Renal pelvis (tissue), 12 donors: ENCODE measurements around the gene SPATA13. TPM values are rescaled to one million over a fixed set of nuclear protein-coding genes. Genes with fewer than 3 reads are reported as not detected.
"Not testable (repeated sequence)": the region's sequence is repeated elsewhere in the genome, so short reads cannot be mapped to it uniquely, and the experiment has no call there.

Source experiments
- DNase-seq: peaks from one replicate; pipeline ENCODE4 v3.0.0-alpha.2; 2013
- long read RNA-seq, 16 experiments: transcript quantifications; one replicate each; lab custom pipeline, GENCODE V29; 2026
- polyA plus RNA-seq, 3 donors: library from polyadenylated mRNA; unstranded; fragments of 120-200 nt; gene quantifications; one replicate each; pipeline ENCODE4 v1.2.1, GENCODE V29; 2013; ENCODE audit not compliant: insufficient read length in 3 of 3

The SPATA13 gene
- polyA plus RNA-seq = 10 to 100 TPM; 45.7 to 66.8 (median 65.9) TPM
- long read RNA-seq, donor 1, full-length matches to known transcripts = 6 of 6 reads
- long read RNA-seq, donor 1, partial matches to known transcripts = 0 of 6 reads
- long read RNA-seq, donor 1, other reads (novel, unspliced or antisense) = 0 of 6 reads
- long read RNA-seq, donor 2, full-length matches to known transcripts = 5 of 5 reads
- long read RNA-seq, donor 2, partial matches to known transcripts = 0 of 5 reads
- long read RNA-seq, donor 2, other reads (novel, unspliced or antisense) = 0 of 5 reads
- long read RNA-seq, donor 3, full-length matches to known transcripts = 5 of 5 reads
- long read RNA-seq, donor 3, partial matches to known transcripts = 0 of 5 reads
- long read RNA-seq, donor 3, other reads (novel, unspliced or antisense) = 0 of 5 reads
- long read RNA-seq, donor 4, full-length matches to known transcripts = 2 of 2 reads
- long read RNA-seq, donor 4, partial matches to known transcripts = 0 of 2 reads
- long read RNA-seq, donor 4, other reads (novel, unspliced or antisense) = 0 of 2 reads
- long read RNA-seq, donor 5, full-length matches to known transcripts = 7 of 7 reads
- long read RNA-seq, donor 5, partial matches to known transcripts = 0 of 7 reads
- long read RNA-seq, donor 5, other reads (novel, unspliced or antisense) = 0 of 7 reads
- long read RNA-seq, donor 6, full-length matches to known transcripts = 11 of 11 reads
- long read RNA-seq, donor 6, partial matches to known transcripts = 0 of 11 reads
- long read RNA-seq, donor 6, other reads (novel, unspliced or antisense) = 0 of 11 reads
- long read RNA-seq, donor 7, full-length matches to known transcripts = 7 of 12 reads
- long read RNA-seq, donor 7, partial matches to known transcripts = 5 of 12 reads
- long read RNA-seq, donor 7, other reads (novel, unspliced or antisense) = 0 of 12 reads
- long read RNA-seq, donor 8 = 0 reads
- long read RNA-seq, donor 9, full-length matches to known transcripts = 6 of 24 reads
- long read RNA-seq, donor 9, partial matches to known transcripts = 18 of 24 reads
- long read RNA-seq, donor 9, other reads (novel, unspliced or antisense) = 0 of 24 reads
- long read RNA-seq, donor 10, full-length matches to known transcripts = 7 of 16 reads
- long read RNA-seq, donor 10, partial matches to known transcripts = 9 of 16 reads
- long read RNA-seq, donor 10, other reads (novel, unspliced or antisense) = 0 of 16 reads
- long read RNA-seq, donor 11, partial matches to known transcripts = 0 of 4 reads
- long read RNA-seq, donor 11, other reads (novel, unspliced or antisense) = 0 of 4 reads
- long read RNA-seq, donor 12, full-length matches to known transcripts = 10 of 10 reads
- long read RNA-seq, donor 12, partial matches to known transcripts = 0 of 10 reads
- long read RNA-seq, donor 12, other reads (novel, unspliced or antisense) = 0 of 10 reads
- long read RNA-seq, donor 13, transcript SPATA13-209 (2 exons, 2,191 nt) = major isoform, 7 of 9 reads
- long read RNA-seq, donor 13, partial matches to known transcripts = 0 of 9 reads
- long read RNA-seq, donor 13, other reads (novel, unspliced or antisense) = 0 of 9 reads
- long read RNA-seq, donor 14 = 0 reads
- long read RNA-seq, donor 15, full-length matches to known transcripts = 9 of 15 reads
- long read RNA-seq, donor 15, partial matches to known transcripts = 6 of 15 reads
- long read RNA-seq, donor 15, other reads (novel, unspliced or antisense) = 0 of 15 reads
- long read RNA-seq, donor 16, full-length matches to known transcripts = 6 of 11 reads
- long read RNA-seq, donor 16, partial matches to known transcripts = 5 of 11 reads
- long read RNA-seq, donor 16, other reads (novel, unspliced or antisense) = 0 of 11 reads

DNA sequence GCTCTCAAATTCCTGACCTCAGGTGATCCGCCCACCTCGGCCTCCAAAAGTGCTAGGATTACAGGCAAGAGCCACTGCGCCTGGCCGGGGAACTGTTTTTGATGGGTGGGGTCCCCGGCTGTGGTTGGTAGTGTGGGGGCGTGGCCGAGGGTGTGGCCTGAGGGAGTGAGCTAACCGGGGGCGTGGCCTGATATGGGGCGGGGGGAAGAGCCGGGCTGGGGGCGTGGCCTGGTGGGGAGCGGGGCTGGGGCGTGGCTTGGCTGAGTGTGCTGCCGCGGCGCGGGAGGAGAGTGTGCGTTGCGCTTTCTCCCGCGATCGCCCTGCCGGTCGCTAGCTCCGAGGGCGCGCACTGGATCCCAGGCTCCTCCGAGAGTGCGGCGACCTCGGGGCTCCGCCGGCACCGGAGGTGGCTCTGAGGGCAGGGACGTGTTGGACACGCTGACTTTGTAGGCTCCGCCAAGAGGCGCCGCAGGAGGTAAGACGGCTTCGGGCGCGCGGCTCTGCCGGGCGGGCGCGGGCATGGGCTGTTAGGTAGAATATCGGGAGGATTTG is at the start of gene SPATA13:
TSS of gene SPATA13 (plus strand) at position 263 of the 552 bp plus-strand sequence. CDS start 62,210 bp downstream, outside the sequence.
- DNase-seq = peak; percentile 92

DNA sequence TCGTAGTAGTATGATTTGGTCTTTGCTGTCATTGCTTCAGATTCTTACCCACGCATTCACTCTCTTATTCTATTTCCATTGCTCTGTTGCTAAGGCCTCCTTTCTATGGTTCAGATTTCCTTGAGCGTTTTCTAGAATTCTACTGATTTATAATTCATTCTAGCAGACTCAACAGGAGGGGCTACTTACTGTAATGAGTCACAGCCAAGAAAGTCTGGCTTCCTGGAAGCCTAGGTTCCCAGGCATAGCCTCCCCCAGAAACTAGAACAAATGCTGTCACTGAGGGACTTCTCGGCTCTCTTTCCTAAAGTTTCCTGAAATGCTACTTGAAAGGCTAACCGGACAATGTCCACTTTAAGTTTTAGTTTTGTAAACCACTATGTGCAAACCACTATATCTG is 47.7 kb upstream of the SPATA13 start:
- DNase-seq = no peak

DNA sequence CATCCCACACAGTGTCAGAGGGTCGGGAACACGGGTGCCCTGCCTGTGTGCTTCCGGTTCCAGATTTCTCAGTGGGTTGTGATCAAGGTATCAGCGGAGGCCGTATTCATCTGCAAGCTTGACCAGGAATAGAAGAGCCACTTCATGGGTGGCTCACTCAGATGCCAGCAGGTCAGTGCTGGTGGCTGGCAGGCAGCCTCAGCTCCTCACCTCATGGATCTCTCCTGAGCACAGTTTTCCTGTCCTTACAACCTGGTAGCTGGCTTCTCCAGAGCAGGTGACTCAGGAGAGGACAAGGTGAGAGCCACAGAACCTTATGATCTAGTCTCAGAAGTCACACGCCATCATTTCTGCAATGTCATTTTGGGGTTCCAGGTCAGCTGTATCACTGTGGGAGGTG is 44.8 kb upstream of the SPATA13 start:
- no peak for DNase-seq

DNA sequence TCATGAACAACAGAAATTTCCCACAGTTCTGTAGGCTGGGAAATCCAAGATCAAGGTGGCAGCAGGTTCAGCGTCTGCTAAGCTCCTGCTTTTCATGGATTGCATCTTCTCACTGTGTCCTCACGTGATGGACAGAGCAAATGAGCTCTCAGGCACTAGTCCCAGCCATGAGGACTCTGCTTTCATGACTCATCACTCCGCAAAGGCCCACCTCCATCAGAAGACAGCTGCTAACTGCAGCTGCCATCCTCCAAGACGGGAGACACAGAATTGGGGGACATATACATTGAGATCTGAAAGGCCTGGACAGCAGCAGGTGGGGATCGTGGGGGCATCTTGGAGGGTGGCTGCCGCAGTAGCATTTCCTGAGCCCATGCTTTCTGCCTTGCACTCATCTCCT is 44.4 kb upstream of the SPATA13 start:
- no peak for DNase-seq

DNA sequence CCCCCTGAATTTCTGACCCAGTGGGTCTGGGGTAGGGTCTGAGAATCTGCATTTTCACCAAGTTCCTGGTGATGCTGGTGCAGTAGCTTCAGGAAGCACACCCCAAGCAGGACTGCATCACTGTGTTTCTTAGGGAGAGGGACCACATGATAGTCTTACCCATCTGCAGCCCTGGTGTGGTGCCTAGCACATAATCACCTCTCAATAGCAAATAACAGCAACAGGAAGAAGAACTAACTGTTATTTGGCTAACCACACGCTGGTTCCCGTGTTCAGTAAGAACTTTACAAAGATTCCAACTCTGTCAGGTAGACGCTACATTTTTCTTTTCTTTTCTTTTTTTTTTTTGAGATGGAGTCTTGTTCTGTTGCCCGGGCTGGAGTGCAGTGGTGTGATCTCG is 41.9 kb upstream of the SPATA13 start:
- no peak for DNase-seq

DNA sequence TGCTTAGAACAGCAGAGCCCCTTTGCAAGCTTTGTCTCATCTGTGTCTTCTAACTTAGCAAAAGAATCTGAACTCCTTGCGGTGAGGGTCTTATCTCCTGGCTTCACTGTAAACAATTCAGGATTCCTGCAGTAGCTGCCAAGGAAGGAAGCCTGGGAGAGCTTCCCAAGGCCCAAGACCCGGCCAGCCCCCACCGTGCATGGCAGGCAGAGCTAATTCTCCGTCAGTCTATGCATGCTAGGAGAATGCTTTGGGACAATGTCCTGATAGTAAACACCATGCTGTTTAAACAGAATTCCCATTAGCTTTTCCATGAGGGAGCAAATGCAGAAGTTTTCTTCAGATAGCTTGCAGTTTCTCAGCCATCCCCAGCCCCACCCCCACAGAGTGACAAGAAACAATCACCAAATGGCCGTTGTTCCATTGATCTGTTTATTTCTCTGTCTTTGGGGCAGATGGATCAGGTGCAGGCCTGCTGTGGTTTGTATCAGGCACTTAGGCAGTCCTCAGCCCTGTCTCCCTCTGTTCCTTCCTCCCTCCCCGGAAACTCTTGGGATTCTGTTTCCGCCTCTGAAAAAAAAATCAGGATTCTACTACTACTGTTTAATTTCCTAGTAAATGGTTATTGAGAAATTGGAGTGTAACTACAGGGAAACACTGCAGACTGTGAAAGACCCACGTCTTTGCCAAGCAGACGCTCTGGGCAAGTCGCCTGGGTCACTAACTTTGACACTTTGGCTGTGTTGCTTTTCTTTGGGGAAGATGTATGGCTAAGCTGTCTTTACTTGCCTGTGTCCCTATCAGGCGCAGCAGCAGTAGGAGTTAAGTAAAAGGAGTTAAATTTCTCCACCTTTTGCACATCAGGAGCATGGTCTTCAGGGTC is 40.7 kb upstream of the SPATA13 start:
- DNase-seq = no peak

DNA sequence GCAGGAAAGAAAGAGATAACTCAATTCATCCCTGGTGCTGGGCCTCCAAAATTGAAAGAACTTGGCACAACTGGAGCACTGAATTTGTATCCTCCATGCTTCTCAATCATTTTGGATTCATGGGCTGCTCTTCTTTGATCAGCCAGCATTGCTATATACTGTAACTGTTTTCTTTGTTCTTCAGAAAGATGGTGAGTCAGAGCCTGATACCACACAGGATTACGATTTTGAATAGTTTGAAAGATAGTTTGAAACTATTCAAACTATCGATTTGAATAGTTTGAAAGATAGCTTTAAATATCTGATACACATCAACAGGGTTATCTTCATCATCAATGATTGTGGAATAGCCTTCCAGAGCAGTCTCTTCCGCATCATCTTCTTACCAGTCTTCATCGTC is 38.5 kb upstream of the SPATA13 start:
- not testable (repeated sequence) for DNase-seq

DNA sequence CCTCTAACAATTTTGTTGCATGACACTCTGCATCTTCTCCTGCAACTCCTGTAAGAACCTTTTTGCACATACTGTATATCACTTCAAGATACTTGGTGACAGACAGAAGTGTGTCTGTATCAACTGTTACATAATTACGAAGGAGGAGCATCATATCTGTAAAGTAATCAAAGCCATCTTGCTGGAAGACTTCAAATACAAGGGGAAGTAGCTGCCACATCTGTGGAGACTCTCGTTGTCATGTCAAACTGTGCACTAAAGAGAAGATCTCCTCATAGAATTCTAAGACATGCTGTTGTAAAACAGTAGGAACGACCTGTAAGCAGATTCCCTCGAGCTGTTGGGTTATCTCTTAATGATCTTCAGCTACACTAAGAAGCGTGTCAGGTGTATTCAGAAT is 38.0 kb upstream of the SPATA13 start:
- DNase-seq = no peak

DNA sequence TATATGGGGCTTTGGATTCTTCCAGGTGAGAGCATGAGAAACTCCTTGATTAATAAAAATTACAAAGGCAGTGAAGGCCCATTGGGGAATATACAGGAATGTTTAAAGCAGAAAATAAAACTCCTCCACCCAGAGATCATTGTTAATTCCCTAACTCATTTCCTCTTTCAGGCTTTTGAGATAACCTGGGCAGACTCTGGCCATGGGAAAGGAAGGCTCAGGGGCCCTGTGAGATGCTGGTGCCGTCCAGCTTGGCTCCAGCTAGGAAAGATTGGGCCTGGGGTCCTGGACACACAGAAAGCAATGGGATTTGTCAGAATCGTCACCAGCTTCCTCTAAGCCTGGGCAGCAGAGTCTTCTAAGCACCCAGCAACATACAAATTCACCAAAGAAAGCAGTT is 36.8 kb upstream of the SPATA13 start:
- DNase-seq = no peak

DNA sequence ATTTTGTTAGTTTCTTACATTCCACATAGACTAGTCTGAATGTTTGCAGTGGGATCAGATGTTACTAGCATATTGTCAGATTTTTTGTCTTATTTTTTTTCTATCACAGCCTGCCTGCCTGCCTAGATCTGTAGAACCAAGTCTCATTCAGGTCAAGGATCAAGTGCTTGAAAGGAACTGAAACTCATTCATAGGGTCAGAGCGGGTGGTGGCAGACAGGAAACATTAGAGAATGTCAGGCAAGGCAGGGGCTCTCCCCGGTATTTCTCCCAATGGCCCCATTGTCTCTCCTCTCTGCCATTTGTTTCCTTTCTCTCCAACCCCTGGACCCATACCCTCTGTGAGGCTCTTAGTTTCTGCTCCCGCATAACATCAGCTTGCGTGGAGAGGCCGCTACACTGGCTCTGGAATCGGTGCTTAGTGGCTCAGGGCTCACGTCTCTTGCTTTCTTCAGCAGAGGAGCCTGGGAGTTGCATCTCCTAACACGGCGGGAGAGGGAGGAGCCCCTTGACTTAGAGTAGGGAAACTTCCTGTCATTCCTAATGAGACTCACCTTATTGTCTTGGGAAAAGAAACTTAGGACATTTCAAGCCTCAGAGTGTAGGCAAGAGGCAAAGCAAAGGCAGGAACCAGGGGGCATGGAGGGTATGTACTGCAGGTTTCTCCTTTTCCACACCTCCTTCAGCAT is 35.6 kb upstream of the SPATA13 start:
- no peak for DNase-seq

DNA sequence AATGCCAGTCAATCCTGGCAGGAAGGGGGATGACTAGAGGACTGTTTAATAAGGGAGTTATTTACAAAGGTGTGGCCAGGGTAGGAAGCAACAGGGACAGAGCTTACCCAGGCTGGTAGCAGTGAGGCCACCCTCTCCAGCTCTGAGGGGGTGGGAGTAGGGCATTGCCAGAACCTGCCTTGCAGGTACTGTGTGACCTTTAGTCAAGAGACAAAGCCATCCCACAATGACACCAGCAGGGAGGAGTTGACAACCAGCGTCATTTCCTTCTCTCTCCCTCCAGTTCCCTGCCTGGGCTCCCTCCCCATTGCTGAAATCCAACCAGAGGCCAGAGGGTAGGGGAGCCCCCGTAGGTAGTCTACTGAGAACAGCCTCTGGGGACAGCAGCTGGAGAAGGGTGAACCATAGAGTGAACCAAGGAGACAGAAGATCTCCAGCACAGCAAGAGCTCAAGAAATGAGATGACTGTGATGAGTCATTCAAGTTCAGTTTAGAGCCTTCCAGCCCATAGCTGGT is 33.3 kb upstream of the SPATA13 start:
- no peak for DNase-seq

DNA sequence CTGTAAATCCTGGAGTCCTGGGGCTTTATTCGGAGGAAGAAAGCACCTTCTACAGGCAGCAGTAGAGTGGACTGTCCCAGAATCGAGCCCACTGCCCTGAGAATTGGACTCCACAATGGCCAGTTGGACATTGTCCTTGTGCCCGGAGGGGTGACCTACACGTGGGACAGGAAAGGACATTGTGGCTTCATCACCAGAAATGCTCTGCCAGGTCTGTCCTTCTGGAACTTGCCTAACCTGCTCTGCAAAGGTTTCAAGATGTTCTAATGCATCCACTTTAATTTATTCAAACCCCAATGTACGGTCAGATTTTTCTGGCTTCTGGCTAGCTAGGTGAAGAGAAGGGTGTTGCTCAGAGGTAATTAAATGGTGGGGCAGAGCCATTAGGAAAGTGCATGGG is 32.4 kb upstream of the SPATA13 start:
- no peak for DNase-seq

DNA sequence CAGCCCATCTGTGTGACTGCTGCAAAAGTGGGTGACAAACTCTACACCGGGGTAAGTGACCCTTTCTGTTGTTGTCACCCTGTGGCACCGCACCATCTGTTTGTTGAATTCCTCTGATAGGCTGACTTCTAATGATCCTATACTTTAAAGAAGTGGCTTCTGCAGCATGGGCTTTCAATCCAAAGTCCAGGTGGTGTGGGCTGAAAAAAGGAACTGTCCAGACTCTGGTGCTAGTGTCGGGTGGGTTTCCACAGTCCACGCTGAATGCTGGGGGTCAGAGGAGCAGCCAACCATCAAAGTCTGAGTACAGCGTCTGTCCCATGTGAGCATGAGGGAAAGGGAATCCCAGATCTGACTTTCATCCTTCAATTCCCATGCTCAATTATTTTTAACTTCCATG is 31.6 kb upstream of the SPATA13 start:
- no peak for DNase-seq

DNA sequence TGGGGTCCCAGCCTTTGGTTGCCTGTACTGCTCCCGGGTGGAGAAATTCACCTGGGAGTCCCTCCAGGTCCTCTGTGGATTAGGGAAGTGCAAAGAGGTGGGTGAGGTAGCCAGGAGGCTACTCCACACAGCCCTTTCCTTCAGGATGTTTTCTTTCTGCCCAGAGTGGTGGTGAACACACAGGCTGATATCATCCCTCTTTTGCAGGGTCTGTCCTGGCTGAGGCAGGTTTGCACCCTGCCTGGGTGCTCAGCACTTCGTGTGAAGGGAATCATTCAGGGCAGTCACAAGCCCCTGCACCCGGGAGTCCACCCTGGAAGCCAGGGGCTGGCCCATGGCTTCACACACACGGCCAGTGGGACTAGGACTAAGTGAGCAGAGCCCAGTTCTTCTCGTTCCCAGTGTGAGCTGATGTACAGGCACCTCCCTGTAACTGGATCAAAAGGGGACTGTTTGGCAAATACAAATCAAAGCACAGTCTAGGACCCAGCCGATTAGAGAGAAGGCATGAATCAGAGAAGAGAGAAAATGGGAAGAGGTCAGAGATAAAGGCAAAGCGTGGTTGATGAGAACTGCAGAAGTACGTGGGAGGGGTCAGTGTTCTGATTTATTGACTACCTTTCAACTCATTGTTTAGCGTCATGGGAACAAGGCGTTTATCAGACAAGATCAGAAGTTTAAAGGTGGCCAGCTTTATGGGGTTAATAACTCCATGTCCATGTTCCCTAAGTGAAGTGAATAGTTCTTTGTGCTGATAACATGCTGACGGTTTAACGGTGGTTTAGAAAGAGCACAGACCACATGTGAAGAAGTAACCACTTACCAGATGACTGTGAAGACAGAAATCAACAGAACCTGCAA is 30.4 kb upstream of the SPATA13 start:
- DNase-seq = peak; percentile 20

DNA sequence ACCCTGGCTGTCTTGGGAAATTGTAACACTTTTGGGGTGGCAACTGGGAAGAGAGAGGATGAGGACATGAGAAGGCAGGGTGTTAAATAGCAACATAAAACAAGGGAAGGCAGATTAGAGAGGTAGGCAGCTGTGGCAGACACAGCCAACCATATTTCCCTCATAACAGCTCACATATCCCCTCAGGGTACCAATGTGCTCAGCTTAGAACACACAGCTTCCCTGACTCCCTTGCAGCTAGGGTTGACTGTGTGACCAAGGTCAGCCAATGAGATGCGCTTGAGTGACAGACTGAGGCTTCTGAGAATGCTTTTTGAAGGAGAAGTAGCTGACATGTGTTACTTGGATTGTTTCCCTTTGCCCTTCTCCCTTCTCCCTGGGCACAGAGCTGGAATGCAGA is 28.8 kb upstream of the SPATA13 start:
- no peak for DNase-seq

DNA sequence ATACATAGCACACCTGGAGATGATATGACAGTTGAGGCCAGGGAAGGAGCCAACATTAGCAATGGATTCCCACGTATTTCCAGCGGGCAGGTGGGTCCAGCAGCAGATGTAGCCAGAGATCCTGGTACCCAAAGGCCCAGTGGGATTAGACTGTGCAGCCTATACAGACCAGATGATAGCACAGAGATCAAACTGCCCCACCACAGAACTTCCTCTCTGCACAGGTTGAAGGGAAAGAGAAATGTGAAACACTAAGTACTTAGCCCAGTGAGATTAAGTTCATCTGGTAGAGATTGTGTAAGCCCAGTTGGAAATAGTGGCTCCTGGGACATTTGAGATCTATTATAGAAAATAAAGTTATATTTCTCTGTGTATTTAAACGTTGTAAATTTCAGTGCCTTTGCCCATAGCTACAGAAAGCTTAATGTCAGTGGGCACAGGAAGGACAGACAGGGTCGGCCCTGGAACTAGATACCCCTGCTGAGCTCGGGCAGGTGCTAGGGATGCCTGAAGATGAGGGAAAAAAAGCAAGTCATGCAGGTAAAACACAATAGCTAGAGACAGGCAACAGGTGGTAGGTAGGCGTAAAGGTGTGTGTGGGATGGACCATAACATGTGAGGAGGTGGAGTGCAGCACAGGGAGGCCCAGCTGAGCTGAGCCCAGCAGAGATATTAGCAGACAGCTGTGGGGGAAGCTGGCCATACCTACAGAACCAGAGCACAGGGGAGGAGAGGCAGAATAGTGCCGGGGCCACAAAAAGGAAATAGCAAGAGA is 27.3 kb upstream of the SPATA13 start:
- DNase-seq = no peak

DNA sequence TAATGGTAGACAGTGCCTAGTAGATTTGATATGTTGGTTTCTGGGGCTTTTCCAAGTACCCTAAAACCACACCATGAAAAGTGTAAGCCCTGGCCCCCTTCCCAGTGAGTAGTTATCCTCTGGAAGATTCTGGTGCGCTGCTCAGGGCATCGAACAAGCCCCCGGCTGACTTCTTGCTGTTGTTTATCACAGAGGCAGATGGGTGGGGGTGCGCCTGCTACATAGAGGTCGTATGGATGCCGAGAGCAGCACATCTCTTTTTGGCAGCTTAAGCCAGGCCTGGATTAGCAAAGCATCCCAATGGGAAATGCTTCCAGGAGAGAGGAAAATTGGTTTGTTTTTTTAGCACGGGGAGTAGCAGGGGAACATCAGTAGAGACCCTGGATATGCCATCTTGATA is 26.3 kb upstream of the SPATA13 start:
- no peak for DNase-seq
